ENCODE data around the gene HKDC1. TPM values are rescaled to one million over a fixed set of nuclear protein-coding genes. Genes with fewer than 3 reads are reported as not detected.

HKDC1 gene
- total RNA-seq, 1 donor from 2014 or later: not detected

DNA sequence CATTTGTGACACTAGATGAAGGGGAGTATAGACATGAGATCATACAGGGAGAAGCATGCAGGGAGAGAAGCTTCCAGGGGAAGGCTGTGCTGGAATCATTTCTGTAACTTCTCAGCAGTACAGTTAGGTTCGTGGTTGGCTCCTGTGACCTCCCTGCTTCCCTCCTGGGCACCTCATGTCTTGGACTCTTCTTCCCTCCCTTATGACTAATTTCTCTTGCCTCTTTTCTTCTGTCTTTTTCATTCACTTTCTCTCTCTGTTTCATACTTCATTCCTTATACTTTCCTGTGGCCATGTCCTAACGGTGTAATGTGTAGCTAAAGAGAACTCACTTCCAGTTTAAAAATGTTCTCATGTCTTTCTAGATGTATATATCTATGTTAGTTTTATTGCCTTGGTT is 19.1 kb upstream of the HKDC1 start:
- TF ChIP-seq, protein P1, sequence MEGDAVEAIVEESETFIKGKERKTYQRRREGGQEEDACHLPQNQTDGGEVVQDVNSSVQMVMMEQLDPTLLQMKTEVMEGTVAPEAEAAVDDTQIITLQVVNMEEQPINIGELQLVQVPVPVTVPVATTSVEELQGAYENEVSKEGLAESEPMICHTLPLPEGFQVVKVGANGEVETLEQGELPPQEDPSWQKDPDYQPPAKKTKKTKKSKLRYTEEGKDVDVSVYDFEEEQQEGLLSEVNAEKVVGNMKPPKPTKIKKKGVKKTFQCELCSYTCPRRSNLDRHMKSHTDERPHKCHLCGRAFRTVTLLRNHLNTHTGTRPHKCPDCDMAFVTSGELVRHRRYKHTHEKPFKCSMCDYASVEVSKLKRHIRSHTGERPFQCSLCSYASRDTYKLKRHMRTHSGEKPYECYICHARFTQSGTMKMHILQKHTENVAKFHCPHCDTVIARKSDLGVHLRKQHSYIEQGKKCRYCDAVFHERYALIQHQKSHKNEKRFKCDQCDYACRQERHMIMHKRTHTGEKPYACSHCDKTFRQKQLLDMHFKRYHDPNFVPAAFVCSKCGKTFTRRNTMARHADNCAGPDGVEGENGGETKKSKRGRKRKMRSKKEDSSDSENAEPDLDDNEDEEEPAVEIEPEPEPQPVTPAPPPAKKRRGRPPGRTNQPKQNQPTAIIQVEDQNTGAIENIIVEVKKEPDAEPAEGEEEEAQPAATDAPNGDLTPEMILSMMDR (IDR thresholded peaks at IDR 0.05; ENCODE audit: partially characterized antibody, unreplicated experiment): no peak
- no peaks in the 10 kb centered on the region for H3K36me3 Mint-ChIP-seq (ENCODE audit: unreplicated experiment)
- no peaks in the 10 kb centered on the region for H3K27me3 Mint-ChIP-seq (ENCODE audit: unreplicated experiment)
- no peak overlapping the region for H3K4me3 Mint-ChIP-seq (ENCODE audit: unreplicated experiment)
- no peak overlapping the region for H3K27ac Mint-ChIP-seq (ENCODE audit: unreplicated experiment)
- H3K4me1 Mint-ChIP-seq (ENCODE audit: low read depth, unreplicated experiment): no peaks in the 10 kb centered on the region
- DNase-seq: no peak
- no peaks in the 10 kb centered on the region for H3K9me3 Mint-ChIP-seq (ENCODE audit: unreplicated experiment)

DNA sequence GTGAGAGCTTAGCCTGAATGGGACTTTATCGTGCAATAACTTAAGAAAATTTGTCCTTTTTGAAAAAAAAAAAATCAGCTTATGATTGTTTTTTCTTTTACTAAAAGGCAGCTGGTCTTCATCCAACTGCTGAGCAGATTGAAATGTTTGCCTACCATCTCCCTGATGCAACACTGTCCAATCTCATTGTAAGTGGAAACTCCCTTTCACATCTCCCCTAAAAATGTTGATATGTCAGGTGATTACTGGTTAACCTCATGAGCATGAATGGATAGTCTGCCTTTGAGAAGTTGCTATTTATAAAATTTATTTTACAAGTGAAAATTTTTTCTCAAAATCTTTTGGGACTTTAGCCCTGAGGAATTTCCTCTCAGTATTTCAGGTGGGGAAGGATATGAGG is 17.8 kb upstream of the HKDC1 start:
- Mint-ChIP-seq H3K4me3 (ENCODE audit: unreplicated experiment) (no peak overlapping the region), H3K4me1 (ENCODE audit: low read depth, unreplicated experiment) (no peaks in the 10 kb centered on the region), H3K36me3 (ENCODE audit: unreplicated experiment) (no peaks in the 10 kb centered on the region), H3K27me3 (ENCODE audit: unreplicated experiment) (no peaks in the 10 kb centered on the region), H3K9me3 (ENCODE audit: unreplicated experiment) (no peaks in the 10 kb centered on the region), H3K27ac (ENCODE audit: unreplicated experiment) (no peak overlapping the region)
- no peak for DNase-seq
- TF ChIP-seq, protein P1 (IDR thresholded peaks at IDR 0.05; ENCODE audit: partially characterized antibody, unreplicated experiment): no peak

DNA sequence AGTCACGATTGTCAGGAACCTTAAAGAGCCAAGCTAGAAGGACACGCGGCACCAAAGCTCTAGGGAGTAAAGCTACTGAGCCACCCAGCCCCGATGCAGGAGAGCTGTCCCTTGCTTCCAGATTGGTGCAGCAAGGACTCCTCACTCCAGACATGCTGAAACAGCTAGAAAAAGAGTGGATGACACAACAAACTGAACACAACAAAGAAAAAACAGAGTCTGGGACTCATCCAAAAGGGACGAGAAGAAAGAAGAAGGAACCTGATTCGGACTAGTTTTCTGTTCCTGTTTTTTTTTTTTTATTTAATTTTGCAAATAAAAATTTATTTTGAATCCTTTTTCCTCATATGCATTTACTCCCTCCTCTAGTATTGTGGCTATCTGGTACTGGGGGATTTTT is 11.4 kb upstream of the HKDC1 start:
- TF ChIP-seq, protein P1 (IDR thresholded peaks at IDR 0.05; ENCODE audit: partially characterized antibody, unreplicated experiment): no peak
- DNase-seq: no peak
- Mint-ChIP-seq H3K9me3 (ENCODE audit: unreplicated experiment) (peaks cover 2% of the 10 kb centered on the region), H3K36me3 (ENCODE audit: unreplicated experiment) (no peaks in the 10 kb centered on the region), H3K27ac (ENCODE audit: unreplicated experiment) (no peak overlapping the region), H3K4me1 (ENCODE audit: low read depth, unreplicated experiment) (no peaks in the 10 kb centered on the region), H3K4me3 (ENCODE audit: unreplicated experiment) (no peak overlapping the region), H3K27me3 (ENCODE audit: unreplicated experiment) (no peaks in the 10 kb centered on the region)

DNA sequence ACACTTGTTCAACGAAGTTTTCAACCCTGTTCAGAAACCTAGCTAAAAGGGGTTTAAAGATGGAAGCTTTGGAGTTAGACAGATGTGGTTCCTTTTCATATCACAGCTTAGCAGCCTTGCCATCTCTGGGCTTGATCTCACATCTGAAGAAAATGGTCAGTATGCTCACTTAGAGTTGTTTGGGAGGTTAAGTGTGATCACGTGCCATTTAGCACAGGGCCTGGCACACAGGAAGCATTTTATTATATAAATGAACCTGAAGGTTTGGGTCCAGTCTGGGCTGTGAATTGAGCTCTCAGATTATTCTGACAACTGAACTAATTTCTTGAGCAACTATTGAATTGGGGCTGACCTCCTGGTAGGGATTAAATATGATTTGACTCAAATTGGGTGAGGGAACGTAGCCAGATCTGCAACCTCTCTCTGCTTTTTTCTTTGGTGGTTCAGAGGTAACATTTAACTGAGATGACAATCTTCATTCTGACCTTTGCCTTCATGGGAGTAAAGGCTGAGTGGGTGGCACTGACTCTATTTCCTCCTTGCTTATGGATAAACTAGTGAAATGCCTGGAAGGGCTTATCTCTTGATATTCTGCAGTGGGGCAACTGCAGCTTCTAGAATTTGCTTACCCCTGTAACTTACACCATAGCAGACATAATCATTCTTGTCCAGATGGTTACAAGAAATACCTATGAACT is 10.2 kb upstream of the HKDC1 start:
- Mint-ChIP-seq H3K4me1 (ENCODE audit: low read depth, unreplicated experiment) (no peaks in the 10 kb centered on the region), H3K27me3 (ENCODE audit: unreplicated experiment) (no peaks in the 10 kb centered on the region), H3K36me3 (ENCODE audit: unreplicated experiment) (no peaks in the 10 kb centered on the region), H3K27ac (ENCODE audit: unreplicated experiment) (no peak overlapping the region), H3K4me3 (ENCODE audit: unreplicated experiment) (no peak overlapping the region), H3K9me3 (ENCODE audit: unreplicated experiment) (peaks cover 2% of the 10 kb centered on the region)
- no peak for DNase-seq
- TF ChIP-seq, protein P1 (IDR thresholded peaks at IDR 0.05; ENCODE audit: partially characterized antibody, unreplicated experiment): no peak

DNA sequence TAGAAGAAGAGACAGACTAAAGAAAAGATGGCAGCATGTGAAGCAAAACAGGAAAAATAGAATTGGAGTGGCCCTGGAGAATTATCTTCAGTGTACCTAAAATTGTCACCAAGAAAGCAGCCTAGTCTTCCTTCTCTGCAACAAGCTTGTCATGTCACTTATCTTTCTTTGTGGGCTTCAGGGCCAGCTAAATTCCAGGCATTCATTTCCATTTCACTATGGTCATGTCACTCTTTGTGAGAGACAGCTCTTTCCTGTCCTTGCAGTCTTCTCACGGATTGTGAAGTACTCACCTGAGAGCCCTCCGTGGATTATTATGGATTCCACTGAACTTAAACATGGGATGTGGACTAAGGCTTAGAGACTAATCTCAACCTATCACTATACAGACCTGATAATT is 9.0 kb upstream of the HKDC1 start:
- DNase-seq: no peak
- H3K4me1 Mint-ChIP-seq (ENCODE audit: low read depth, unreplicated experiment): no peaks in the 10 kb centered on the region
- H3K27ac Mint-ChIP-seq (ENCODE audit: unreplicated experiment): no peak overlapping the region
- no peaks in the 10 kb centered on the region for H3K27me3 Mint-ChIP-seq (ENCODE audit: unreplicated experiment)
- no peak overlapping the region for H3K4me3 Mint-ChIP-seq (ENCODE audit: unreplicated experiment)
- TF ChIP-seq, protein P1 (IDR thresholded peaks at IDR 0.05; ENCODE audit: partially characterized antibody, unreplicated experiment): no peak
- no peaks in the 10 kb centered on the region for H3K36me3 Mint-ChIP-seq (ENCODE audit: unreplicated experiment)
- peaks cover 2% of the 10 kb centered on the region for H3K9me3 Mint-ChIP-seq (ENCODE audit: unreplicated experiment)

All from glutamatergic neuron (in vitro differentiated cells).